ENCODE data around the gene CCM2.

DNA sequence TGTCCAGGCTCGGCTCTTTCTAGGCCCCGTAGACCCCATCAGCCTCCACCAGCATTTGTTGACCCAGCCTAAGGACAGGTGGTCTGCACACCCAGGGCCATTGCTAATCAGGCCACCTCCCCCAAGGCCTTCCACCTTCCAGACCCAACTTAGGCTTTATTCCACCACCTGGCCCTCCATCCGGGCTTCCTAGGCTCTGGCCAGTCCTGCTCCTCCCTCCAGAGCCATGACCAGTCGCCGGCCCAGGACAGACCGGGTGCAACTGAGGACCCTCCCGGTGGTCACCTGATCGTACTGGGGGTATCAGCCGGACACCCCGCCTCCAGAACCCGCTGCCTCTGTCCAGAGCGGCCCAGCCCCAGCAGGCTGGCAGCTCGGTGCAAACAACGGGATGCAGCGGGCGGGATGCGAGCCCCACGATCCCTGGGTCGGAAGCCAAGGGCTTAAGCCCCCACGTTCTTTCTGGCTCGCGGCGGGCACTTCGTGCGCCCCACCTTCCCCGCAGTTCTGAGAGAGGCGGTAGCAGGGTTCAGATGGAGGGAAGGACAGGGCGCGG lies 88.2 kb downstream of the CCM2 start:
- TF ChIP-seq SUZ12 (IDR thresholded peaks at IDR 0.05; ENCODE audit: extremely low read depth, insufficient read depth, insufficient read length) (no peak), YY1 (IDR thresholded peaks at IDR 0.05; ENCODE audit: insufficient read depth, insufficient read length) (no peak)

Data from NT2/D1 (cell line).